OCI-LY1 (cell line): ENCODE measurements around the gene CD72.
A peak's percentile ranks its signal among the peaks of the same experiment; 100 is the strongest.

Experiments used
- H2AFZ ChIP-seq: fragments of 200-600 bp; sonication (generic), shearing (Covaris generic); 2 replicates; pipeline ENCODE4 v1.6.0; 2014; ENCODE audit warnings: antibody characterized with exemption, mild to moderate bottlenecking, low read length
- H3F3A ChIP-seq: fragments of 200-600 bp; sonication (generic), shearing (Covaris generic); 2 replicates; pipeline ENCODE4 v1.6.0; 2014; ENCODE audit warnings: mild to moderate bottlenecking, antibody characterized with exemption, low read length, moderate library complexity; ENCODE audit not compliant: insufficient read depth
- H3K27ac ChIP-seq: fragments of 200-600 bp; sonication (generic); 2 replicates; pipeline ENCODE4 v1.5.1; 2014; ENCODE audit warnings: low read length, mixed run types, mild to moderate bottlenecking, low read depth; ENCODE audit not compliant: poor library complexity, severe bottlenecking
- H3K27me3 ChIP-seq: fragments of 200-600 bp; sonication (generic); 2 replicates; pipeline ENCODE4 v1.6.0; 2014; ENCODE audit warnings: antibody characterized with exemption, mild to moderate bottlenecking, low read length, moderate library complexity; ENCODE audit not compliant: insufficient read depth
- H3K36me3 ChIP-seq: fragments of 200-600 bp; sonication (generic); 2 replicates; pipeline ENCODE4 v1.6.1; 2014; ENCODE audit warnings: mild to moderate bottlenecking, antibody characterized with exemption, low read length, moderate library complexity, mixed read lengths; ENCODE audit not compliant: insufficient read depth
- H3K4me1 ChIP-seq: fragments of 200-600 bp; sonication (generic); 2 replicates; pipeline ENCODE4 v1.5.1; 2014; ENCODE audit warnings: mild to moderate bottlenecking, low read length, moderate library complexity; ENCODE audit not compliant: insufficient read depth, severe bottlenecking
- H3K4me2 ChIP-seq: fragments of 200-600 bp; sonication (generic), shearing (Covaris generic); 2 replicates; pipeline ENCODE4 v1.6.1; 2014; ENCODE audit warnings: low read length
- H3K4me3 ChIP-seq: fragments of 200-600 bp; sonication (generic); 2 replicates; pipeline ENCODE4 v1.5.1; 2014; ENCODE audit warnings: low read length, low read depth, mild to moderate bottlenecking, mixed read lengths; ENCODE audit not compliant: poor library complexity, severe bottlenecking
- H3K79me2 ChIP-seq: fragments of 200-600 bp; shearing (Covaris generic); 2 replicates; pipeline ENCODE4 v1.6.1; 2016; ENCODE audit warnings: mixed run types, low read length, mixed read lengths; ENCODE audit not compliant: insufficient read depth
- H3K9ac ChIP-seq: fragments of 200-600 bp; sonication (generic), shearing (Covaris generic); 2 replicates; pipeline ENCODE4 v1.6.1; 2014; ENCODE audit warnings: mild to moderate bottlenecking, low read length, mixed read lengths
- H3K9me2 ChIP-seq: fragments of 200-600 bp; sonication (generic), shearing (Covaris generic); 2 replicates; pipeline ENCODE4 v1.6.1; 2014; ENCODE audit warnings: low read depth, mild to moderate bottlenecking, low read length, mixed read lengths
- H3K9me3 ChIP-seq: fragments of 200-600 bp; shearing (Covaris generic); 2 replicates; pipeline ENCODE4 v1.6.1; 2014; ENCODE audit warnings: low read length, mixed read lengths
- H4K20me1 ChIP-seq: fragments of 200-600 bp; sonication (generic), shearing (Covaris generic); 2 replicates; pipeline ENCODE4 v1.6.0; 2016; ENCODE audit warnings: mild to moderate bottlenecking, low read length; ENCODE audit not compliant: insufficient read depth
- EZH2 ChIP-seq: fragments of 200-600 bp; sonication (generic), shearing (Covaris generic); IDR thresholded peaks from 2 replicates; pipeline ENCODE4 v1.8.0; 2017; ENCODE audit warnings: borderline replicate concordance, mixed run types, mild to moderate bottlenecking, antibody characterized with exemption, low read length, moderate library complexity, mixed read lengths
- TF ChIP-seq, protein P1 (sequence below): fragments of 200-600 bp; sonication (generic), shearing (Covaris generic); IDR thresholded peaks from 2 replicates; pipeline ENCODE4 v1.5.1; 2017; ENCODE audit warnings: mild to moderate bottlenecking, antibody characterized with exemption, low read length, moderate library complexity, mixed read lengths

CD72 gene

GRCh38 chr9:35657546-35658136 lies 39.4 kb upstream of the CD72 start, which contains the start of gene RMRP:
Gene RMRP (minus strand): TSS chr9:35658019.
- H3K9me3 ChIP-seq, result no peaks in the 10 kb centered on the region
- H2AFZ ChIP-seq, result no peak within 1 kb of the TSS
- peak within 1 kb of the TSS; percentile 97 for H3K9ac ChIP-seq
- H3K27ac ChIP-seq, result peak within 1 kb of the TSS; percentile 76
- no peaks in the 10 kb centered on the region for H4K20me1 ChIP-seq
- H3K27me3 ChIP-seq, result no peaks in the 10 kb centered on the region
- TF ChIP-seq EZH2, result no peak
- TF ChIP-seq, protein P1, sequence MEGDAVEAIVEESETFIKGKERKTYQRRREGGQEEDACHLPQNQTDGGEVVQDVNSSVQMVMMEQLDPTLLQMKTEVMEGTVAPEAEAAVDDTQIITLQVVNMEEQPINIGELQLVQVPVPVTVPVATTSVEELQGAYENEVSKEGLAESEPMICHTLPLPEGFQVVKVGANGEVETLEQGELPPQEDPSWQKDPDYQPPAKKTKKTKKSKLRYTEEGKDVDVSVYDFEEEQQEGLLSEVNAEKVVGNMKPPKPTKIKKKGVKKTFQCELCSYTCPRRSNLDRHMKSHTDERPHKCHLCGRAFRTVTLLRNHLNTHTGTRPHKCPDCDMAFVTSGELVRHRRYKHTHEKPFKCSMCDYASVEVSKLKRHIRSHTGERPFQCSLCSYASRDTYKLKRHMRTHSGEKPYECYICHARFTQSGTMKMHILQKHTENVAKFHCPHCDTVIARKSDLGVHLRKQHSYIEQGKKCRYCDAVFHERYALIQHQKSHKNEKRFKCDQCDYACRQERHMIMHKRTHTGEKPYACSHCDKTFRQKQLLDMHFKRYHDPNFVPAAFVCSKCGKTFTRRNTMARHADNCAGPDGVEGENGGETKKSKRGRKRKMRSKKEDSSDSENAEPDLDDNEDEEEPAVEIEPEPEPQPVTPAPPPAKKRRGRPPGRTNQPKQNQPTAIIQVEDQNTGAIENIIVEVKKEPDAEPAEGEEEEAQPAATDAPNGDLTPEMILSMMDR, result peak; percentile 5; the same call in 1 of the 2 replicates
- H3K4me1 ChIP-seq, result peaks cover 50% of the 10 kb centered on the region
- peak within 1 kb of the TSS; percentile 90 for H3K4me3 ChIP-seq
- H3F3A ChIP-seq, result no peaks in the 10 kb centered on the region
- no peaks in the 10 kb centered on the region for H3K79me2 ChIP-seq
- peak within 1 kb of the TSS; percentile 91 for H3K4me2 ChIP-seq
- peaks cover 26% of the 10 kb centered on the region; the same call in 1 of the 2 replicates for H3K36me3 ChIP-seq
- H3K9me2 ChIP-seq, result no peaks in the 10 kb centered on the region

DNA sequence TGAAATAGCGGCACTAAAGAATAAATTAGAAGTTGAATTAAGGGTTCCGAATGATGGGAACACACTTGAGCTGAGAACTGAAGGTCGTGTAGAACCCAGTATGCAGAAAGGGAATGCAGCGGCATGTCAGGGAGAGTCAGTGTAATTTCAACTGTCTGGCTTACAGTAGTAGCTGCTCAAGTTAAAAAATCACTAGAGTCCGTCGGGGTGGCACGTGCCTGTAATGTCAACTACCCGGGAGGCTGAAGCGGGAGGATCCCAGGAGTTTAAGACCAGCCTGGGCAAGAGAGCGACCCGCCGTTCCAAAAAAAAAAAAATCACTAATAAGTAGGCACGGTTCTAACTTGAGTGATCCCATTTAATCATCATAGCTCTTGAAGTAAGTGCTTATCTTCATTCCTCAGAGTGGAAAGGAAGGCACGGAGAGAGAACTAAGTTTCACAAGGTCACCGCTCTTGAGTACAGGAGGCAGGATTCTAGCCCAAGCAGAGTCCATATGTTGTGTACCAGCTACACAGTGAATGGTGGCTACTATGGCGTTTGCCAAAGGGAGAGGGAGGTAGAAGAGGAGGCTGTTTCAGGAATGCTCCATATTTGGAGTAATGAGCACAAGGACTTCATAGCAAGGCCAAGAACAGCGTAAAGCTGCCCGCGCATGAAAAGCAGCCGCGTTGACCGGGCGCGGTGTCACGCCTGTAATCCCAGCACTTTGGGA lies 38.8 kb upstream of the CD72 start:
- Histone ChIP-seq H3K9me3 (no peaks in the 10 kb centered on the region), H3F3A (no peaks in the 10 kb centered on the region), H3K4me2 (peak overlapping the region; percentile 91), H4K20me1 (no peaks in the 10 kb centered on the region), H2AFZ (no peak overlapping the region), H3K27me3 (no peaks in the 10 kb centered on the region), H3K4me3 (peak overlapping the region; percentile 90), H3K36me3 (peaks cover 19% of the 10 kb centered on the region; the same call in 1 of the 2 replicates), H3K4me1 (peaks cover 48% of the 10 kb centered on the region), H3K27ac (peak overlapping the region; percentile 76), H3K79me2 (no peaks in the 10 kb centered on the region), H3K9ac (peak overlapping the region; percentile 31; the same call in 1 of the 2 replicates), H3K9me2 (no peaks in the 10 kb centered on the region)
- TF ChIP-seq EZH2, result no peak
- TF ChIP-seq, protein P1, result no peak

DNA sequence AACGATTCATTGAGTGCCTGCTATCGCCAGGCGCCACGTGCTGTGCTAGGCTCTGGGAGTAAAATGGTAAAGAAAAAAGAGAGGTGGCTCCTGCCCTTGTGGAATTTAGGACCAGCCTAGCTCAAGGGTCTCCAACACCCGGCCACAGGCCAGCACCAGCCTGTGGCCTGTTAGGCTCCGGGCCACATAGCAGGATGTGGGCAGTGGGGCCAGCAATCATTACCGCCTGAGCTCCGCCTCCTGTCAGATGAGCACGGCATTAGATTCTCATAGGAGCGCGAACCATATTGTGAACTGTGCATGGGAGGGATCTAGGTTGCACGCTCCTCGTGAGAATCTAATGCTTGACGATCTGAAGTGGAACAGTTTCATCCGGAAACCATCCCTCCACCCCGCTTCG lies 38.1 kb upstream of the CD72 start:
- Histone ChIP-seq H4K20me1 (no peaks in the 10 kb centered on the region), H3K4me3 (no peak overlapping the region), H3K9me2 (no peaks in the 10 kb centered on the region), H3K4me2 (no peak overlapping the region), H3F3A (no peaks in the 10 kb centered on the region; the same call in 1 of the 2 replicates), H3K27me3 (no peaks in the 10 kb centered on the region), H2AFZ (no peak overlapping the region), H3K36me3 (peaks cover 14% of the 10 kb centered on the region; the same call in 1 of the 2 replicates), H3K4me1 (peaks cover 49% of the 10 kb centered on the region), H3K79me2 (no peaks in the 10 kb centered on the region), H3K27ac (no peak overlapping the region), H3K9ac (no peak overlapping the region), H3K9me3 (no peaks in the 10 kb centered on the region)
- TF ChIP-seq, protein P1, result no peak
- no peak for TF ChIP-seq EZH2
